ENCODE measurements around the gene TAS1R3.

DNA sequence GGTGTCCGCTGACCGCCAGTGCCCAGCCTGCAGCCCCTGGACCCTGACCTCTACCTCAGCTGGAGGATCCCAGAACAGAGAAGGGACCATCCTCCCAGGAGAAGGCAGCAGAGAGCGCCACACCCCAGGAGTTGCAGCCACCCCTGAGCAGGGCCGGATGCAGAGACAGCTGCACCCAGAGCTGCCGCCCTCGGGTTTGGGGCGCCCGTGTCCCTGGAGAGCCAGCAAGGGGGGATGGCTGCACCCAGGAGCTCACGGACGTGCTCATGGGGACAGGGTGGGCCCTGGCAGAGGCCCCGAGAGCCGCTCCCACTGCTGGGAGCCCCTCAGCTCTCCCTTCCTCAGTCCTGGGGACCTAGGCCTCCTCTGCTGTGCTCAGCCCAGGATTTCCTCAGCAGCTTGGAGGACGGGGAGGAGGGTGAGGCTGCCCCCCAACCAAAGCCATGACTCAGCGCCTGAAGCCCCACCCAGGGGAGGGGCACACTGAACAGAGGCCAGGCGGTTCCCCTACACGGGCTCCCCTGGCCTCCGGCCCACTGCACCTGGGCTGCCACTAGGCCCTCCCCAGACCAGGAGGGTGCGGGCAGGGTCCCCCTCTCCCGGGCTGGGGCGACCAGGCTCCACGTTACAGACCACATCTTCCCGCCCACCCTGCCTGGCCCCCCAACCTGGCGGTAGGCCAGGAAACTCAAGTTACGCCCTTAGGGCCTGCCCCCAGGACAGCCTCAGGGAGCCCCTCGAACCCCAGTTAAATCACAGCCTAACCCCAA lies 25.6 kb upstream of the TAS1R3 start:
- TF ChIP-seq ZBTB21 (CRISPR knock-in tag; IDR thresholded peaks at IDR 0.05; ENCODE audit: borderline replicate concordance), result no peak
- TF ChIP-seq, protein P1, sequence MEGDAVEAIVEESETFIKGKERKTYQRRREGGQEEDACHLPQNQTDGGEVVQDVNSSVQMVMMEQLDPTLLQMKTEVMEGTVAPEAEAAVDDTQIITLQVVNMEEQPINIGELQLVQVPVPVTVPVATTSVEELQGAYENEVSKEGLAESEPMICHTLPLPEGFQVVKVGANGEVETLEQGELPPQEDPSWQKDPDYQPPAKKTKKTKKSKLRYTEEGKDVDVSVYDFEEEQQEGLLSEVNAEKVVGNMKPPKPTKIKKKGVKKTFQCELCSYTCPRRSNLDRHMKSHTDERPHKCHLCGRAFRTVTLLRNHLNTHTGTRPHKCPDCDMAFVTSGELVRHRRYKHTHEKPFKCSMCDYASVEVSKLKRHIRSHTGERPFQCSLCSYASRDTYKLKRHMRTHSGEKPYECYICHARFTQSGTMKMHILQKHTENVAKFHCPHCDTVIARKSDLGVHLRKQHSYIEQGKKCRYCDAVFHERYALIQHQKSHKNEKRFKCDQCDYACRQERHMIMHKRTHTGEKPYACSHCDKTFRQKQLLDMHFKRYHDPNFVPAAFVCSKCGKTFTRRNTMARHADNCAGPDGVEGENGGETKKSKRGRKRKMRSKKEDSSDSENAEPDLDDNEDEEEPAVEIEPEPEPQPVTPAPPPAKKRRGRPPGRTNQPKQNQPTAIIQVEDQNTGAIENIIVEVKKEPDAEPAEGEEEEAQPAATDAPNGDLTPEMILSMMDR (IDR thresholded peaks at IDR 0.05), result no peak

Data from WTC11 (cell line).